Peyer's patch (tissue), 4 donors: ENCODE results near the gene CALHM3. TPM values are rescaled to one million over a fixed set of nuclear protein-coding genes. Genes with fewer than 3 reads are reported as not detected.

ENCODE experiments used
- DNase-seq, 3 donors: peaks; one replicate each; pipeline ENCODE4 v3.0.0-alpha.2; 2017 to 2019
- H3K27ac ChIP-seq, 4 donors: fragments of 200-600 bp; sonication (generic); one replicate each; pipeline ENCODE4 v1.5.1; 2016 to 2019
- H3K27me3 ChIP-seq, 2 donors: fragments of 200-600 bp; sonication (generic); one replicate each; pipeline ENCODE4 v1.5.1; 2019
- H3K36me3 ChIP-seq, 3 donors: fragments of 200-600 bp; sonication (generic); one replicate each; pipeline ENCODE4 v1.5.1; 2016 to 2019
- H3K4me1 ChIP-seq, 4 donors: fragments of 200-600 bp; sonication (generic); one replicate each; pipeline ENCODE4 v1.5.1; 2016 to 2019
- H3K4me3 ChIP-seq, 4 donors: fragments of 200-600 bp; sonication (generic); 1 replicate in 3 of 4; 2 replicates in 1 of 4; pipeline ENCODE4 v1.5.1; 2016 to 2019; ENCODE audit warnings: mild to moderate bottlenecking in 1 of 4
- H3K9me3 ChIP-seq, 4 donors: fragments of 200-600 bp; sonication (generic); one replicate each; pipeline ENCODE4 v1.5.1; 2016 to 2019; ENCODE audit warnings: mild to moderate bottlenecking in 1 of 4
- CTCF ChIP-seq, 6 experiments: fragments of 450-650 bp in 4 of 6; fragments of 200-600 bp in 2 of 6; sonication (generic) in 1 of 6; IDR thresholded peaks; one replicate each; pipeline ENCODE4 v1.5.1; 2017 to 2019; ENCODE audit warnings: antibody characterized with exemption in 6 of 6, mild to moderate bottlenecking in 3 of 6, moderate library complexity in 1 of 6
- POLR2A ChIP-seq, 2 donors: fragments of 450-650 bp; IDR thresholded peaks; one replicate each; pipeline ENCODE4 v1.5.1; 2017; ENCODE audit warnings: antibody characterized with exemption in 2 of 2, mild to moderate bottlenecking in 2 of 2, moderate library complexity in 2 of 2
- total RNA-seq, 4 donors: library from RNA; depleted of rRNA; stranded (reverse); fragments of >200 nt; gene quantifications; one replicate each; pipeline ENCODE4 v1.1.0, GENCODE V29; 2016

The CALHM3 gene
- total RNA-seq, 4 donors from 2014 or later: not detected

- H3K4me1 ChIP-seq: peaks cover 0 to 10% (median 4%) of the 10 kb centered on the region in 4 donors
- TF ChIP-seq POLR2A (IDR thresholded peaks at IDR 0.05) (no peak), CTCF (IDR thresholded peaks at IDR 0.05) (no peak)
- peaks cover 0 to 17% of the 10 kb centered on the region in 2 donors for H3K27me3 ChIP-seq
- H3K9me3 ChIP-seq: no peaks in the 10 kb centered on the region
- no peak overlapping the region for H3K4me3 ChIP-seq
- DNase-seq: no peak
- no peaks in the 10 kb centered on the region for H3K36me3 ChIP-seq
- no peak overlapping the region for H3K27ac ChIP-seq
Observed at GRCh38 chr10:103497161-103497915, 18.3 kb upstream of the CALHM3 start.

DNA sequence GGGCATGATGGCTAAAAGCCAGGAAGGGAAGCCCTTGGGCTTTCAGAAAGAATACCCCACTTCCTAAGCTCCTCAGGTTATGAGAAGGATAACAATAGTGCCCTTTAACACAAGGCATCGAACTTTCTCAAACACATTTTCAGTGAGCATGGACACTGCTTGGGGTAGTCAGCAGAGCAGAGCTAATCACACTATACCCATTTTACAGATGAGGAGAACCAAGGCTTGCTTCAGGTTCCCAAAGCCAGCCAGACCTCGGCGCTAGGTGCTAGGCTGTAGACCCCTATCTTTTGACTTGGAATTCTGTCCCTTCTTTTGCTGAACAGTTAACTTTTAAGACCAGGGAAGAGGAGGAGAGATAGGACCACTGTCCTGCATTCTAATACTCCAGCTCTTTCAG lies 16.3 kb upstream of the CALHM3 start:
- Histone ChIP-seq H3K27me3 (peaks cover 0 to 17% of the 10 kb centered on the region in 2 donors), H3K4me3 (no peak overlapping the region), H3K9me3 (no peaks in the 10 kb centered on the region), H3K4me1 (peaks cover 0 to 10% (median 4%) of the 10 kb centered on the region in 4 donors), H3K36me3 (no peaks in the 10 kb centered on the region), H3K27ac (no peak overlapping the region)
- TF ChIP-seq POLR2A (IDR thresholded peaks at IDR 0.05) (no peak), CTCF (IDR thresholded peaks at IDR 0.05) (no peak)
- no peak for DNase-seq

DNA sequence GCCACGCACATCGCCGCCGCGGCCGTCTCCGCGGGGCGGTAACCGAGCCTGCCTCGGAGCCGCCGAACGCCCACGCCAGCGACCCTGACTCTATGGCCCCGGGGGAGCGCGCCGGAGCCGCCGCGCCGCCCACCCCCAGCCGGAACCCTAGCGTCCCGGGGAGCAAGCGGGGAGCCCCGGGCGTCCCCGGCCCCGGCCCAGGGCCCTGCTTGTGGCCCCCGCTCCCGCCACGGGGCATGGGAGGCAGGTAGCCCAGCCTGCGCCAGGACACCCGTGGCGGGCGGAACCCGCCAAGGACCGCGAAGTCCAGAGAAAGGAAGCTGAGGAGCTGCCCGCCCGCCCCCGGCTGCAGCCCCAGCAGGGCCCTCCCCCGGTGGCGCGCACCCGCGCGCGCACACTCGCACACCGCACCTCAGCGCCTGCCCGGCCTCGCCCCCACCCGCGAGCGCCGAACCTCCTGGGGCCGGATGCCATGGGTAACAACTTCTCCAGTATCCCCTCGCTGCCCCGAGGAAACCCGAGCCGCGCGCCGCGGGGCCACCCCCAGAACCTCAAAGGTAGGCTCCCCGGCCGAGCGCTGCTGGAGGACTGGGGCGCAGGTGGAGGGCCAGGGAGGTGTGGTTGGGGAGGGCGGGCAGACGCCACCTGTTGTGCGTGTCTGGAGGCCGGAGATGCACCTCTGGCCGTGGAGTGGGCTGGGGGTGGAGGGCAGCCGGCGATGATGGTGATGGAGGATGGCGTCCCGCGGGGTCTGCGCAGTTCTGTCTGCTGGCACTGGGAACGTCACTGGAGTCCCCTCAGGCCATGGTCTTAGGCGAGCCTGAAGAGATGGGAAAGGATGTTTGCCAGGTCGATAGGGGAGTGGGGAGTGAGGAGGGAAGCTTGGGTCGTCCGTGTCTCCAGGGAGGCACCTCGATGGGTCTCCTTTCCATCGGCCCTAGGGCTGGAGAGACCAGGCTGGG lies 15.2 kb upstream of the CALHM3 start:
- H3K4me1 ChIP-seq: peaks cover 0 to 10% (median 4%) of the 10 kb centered on the region in 4 donors
- H3K4me3 ChIP-seq: peak overlapping the region; percentile 37 to 72 (median 64)
- TF ChIP-seq POLR2A (IDR thresholded peaks at IDR 0.05): no peak
- no peak for TF ChIP-seq CTCF (IDR thresholded peaks at IDR 0.05)
- H3K36me3 ChIP-seq: no peaks in the 10 kb centered on the region
- H3K27ac ChIP-seq: peak overlapping the region in 2 of 4 donors; percentile 5 to 30
- DNase-seq: peak in 1 of 3 donors; percentile 56
- peaks cover 0 to 17% of the 10 kb centered on the region in 2 donors for H3K27me3 ChIP-seq
- H3K9me3 ChIP-seq: no peaks in the 10 kb centered on the region

- H3K27ac ChIP-seq: peak within 1 kb of the TSS in 2 of 4 donors; percentile 5 to 30
- peaks cover 0 to 17% of the 10 kb centered on the region in 2 donors for H3K27me3 ChIP-seq
- DNase-seq: no peak
Observed at GRCh38 chr10:103493362-103493915, 14.4 kb upstream of the CALHM3 start, which contains the start of gene NEURL1. Gene NEURL1 (plus strand): TSS chr10:103493705. CDS start chr10:103494388, 683 bp downstream.

More at GRCh38 chr10:103493362-103493915, 14.4 kb upstream of the CALHM3 start, which contains the start of gene NEURL1:
- no peaks in the 10 kb centered on the region for H3K36me3 ChIP-seq
- TF ChIP-seq CTCF (IDR thresholded peaks at IDR 0.05) (no peak), POLR2A (IDR thresholded peaks at IDR 0.05) (no peak)
- peak within 1 kb of the TSS; percentile 37 to 72 (median 64) for H3K4me3 ChIP-seq
- H3K9me3 ChIP-seq: no peaks in the 10 kb centered on the region
- H3K4me1 ChIP-seq: peaks cover 0 to 10% (median 4%) of the 10 kb centered on the region in 4 donors
